Right ventricle myocardium superior (tissue), 1 donor: Measurements from ENCODE around the gene MRPL47. TPM values are rescaled to one million over a fixed set of nuclear protein-coding genes. Genes with fewer than 3 reads are reported as not detected.
A peak's percentile ranks its signal among the peaks of the same experiment; 100 is the strongest.

Experiments used
- ATAC-seq: fragments of 200-7000 bp; cut with Tn5 transposase; one replicate; pipeline ENCODE4 v1.9.1; 2020; ENCODE audit warnings: mild to moderate bottlenecking; ENCODE audit not compliant: poor library complexity
- DNase-seq: peaks from one replicate; pipeline ENCODE4 v3.0.0-alpha.2; 2020
- intact Hi-C: fragments of 100-400 bp; cut with DNase I; formaldehyde crosslinking; loops from one replicate; pipeline ENCODE4 v1.11.2; 2022
- total RNA-seq: library from RNA; stranded (reverse); fragmentation: NEBNext Ultra II Directional; extraction: Animal tissue kit (Norgen Biotek cat#: 25700); gene quantifications from one replicate; pipeline ENCODE4 v1.2.1, GENCODE V29; 2021
- donor health status: DM: no; HTN: yes; CAD: no; lungs with severe emphysema.

The MRPL47 gene
- total RNA-seq, 1 donor from 2014 or later, result 44.4 TPM

DNA sequence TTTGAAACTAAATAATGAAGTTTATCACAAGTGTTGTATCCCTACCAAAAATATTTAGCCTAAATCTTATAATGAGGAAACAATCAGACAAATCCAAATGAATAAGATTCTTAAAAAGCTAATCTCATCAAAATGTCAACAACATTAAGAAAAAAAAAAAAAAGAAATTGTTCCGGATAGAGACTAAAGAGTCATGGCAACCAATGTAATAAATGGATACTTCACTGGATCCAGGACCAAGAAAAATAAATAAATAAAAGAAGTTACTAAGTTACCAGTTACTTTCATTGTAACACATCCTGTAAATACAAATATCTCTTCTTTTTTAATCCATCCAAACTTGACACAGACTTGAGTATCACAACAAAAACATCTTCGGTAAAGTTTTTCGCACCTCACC lies 607 bp downstream of the MRPL47 start:
- intact Hi-C loops, result no loop called here
- no peak for ATAC-seq
- no peak for DNase-seq

GRCh38 chr3:179603321-179603720 lies 1.1 kb downstream of the MRPL47 start:
- DNase-seq, result no peak

GRCh38 chr3:179599531-179599930 lies 4.9 kb downstream of the MRPL47 start:
- intact Hi-C loops, result no loop called here
- DNase-seq (no peak), ATAC-seq (no peak)

More at GRCh38 chr3:179603321-179603720, 1.1 kb downstream of the MRPL47 start:
- intact Hi-C loops, result no loop called here
- no peak for ATAC-seq

GRCh38 chr3:179591313-179591712 lies 13.1 kb downstream of the MRPL47 start:
- ATAC-seq (no peak), DNase-seq (no peak)
- intact Hi-C loops, result no loop called here

- intact Hi-C loops, result no loop called here
- no peak for ATAC-seq
These were observed 13.8 kb downstream of the MRPL47 start for GRCh38 chr3:179590669-179591068.

DNA sequence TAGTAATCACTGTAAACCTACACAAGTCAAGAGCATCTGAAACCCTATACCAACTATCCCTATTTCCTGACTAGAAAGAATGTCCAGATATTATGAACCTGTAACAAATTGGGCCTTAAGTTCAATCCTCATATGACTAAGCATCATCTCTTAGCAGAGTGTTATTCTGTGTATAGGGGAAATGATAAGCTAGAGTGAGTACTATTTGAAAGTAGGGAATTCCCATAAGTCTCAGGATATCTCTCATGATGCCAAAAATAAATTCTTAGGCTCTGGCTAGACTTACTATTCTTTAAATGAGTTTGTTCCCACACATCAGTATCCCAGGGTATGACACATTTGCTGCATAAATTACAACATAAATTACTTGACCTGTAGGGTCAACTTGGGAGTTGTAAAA lies 15.3 kb downstream of the MRPL47 start:
- intact Hi-C loops, result no loop called here
- ATAC-seq (no peak), DNase-seq (no peak)

More at GRCh38 chr3:179590669-179591068, 13.8 kb downstream of the MRPL47 start:
- DNase-seq, result no peak

GRCh38 chr3:179580992-179581391 lies 23.4 kb downstream of the MRPL47 start:
- DNase-seq (no peak), ATAC-seq (no peak)
- intact Hi-C loops, result no loop called here

GRCh38 chr3:179565496-179565895 lies 38.9 kb downstream of the MRPL47 start:
- no peak for DNase-seq
- intact Hi-C loops, result no loop called here
- ATAC-seq, result no peak

DNA sequence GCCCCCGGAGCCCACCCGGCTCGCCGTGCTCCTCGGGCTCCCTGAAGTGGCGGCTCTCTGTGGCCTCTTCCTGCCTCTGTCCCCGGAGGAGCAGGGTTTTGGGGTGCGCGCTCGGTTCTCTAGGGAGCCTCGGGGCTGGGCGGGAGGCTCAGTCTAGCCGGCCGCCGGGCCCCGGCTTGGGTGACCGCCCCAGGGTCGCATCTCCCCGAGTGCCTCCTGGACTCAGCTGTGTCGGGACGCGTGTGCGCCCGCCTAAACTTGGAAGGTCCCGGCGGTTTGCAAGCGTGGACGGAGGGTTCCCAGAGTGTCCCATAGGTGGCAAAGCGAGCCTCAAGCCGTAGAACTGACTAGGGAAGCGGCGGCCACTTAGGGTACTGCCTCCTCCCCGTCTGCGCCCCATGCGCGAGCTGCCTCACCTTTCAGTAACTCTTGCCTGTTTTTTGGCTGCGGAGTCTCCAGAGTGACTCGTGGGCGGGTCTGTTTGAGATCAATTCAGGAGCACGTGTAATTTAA lies 41.1 kb downstream of the MRPL47 start:
- ATAC-seq (peak; percentile 77), DNase-seq (peak; percentile 70)
- intact Hi-C loops, result no loop called here

DNA sequence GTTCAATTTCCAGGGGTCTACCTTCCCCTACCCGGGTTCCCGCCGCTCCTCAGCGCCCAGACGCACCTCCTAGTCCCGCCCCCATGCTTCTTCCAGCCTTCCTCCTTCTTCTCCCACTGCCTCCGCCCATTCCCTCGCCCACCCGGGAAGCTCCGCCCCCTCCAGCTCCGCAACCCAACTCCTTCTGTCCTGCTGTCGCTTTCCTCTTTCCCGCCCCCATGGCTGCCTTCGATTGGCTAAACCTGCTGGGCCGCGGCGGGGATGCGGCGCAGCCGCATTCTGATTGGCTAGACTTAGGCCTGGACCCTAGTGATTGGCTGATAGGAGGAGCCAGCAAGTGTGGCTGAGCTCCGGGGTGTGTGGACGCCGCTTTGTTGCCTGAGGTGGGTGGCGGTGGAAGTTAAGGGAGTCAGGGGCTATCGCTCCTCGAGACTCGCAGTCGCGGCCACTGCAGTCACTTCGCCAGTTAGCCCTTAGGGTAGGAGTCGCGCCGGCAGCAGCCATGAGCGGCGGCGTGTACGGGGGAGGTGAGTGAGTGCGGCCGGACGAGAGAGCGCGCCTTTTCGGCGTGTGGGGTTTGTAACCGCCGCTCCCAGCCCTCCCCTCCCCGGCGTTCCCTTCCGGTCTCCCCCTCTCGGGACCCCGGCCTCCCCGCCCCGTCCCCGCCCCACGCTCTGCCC lies 41.7 kb downstream of the MRPL47 start, which contains the start of gene ACTL6A:
Gene ACTL6A, plus strand, starts transcription at position 336 of the 680 bp plus-strand sequence. Its CDS starts 167 bp downstream, at position 503.
- DNase-seq (peak; percentile 100), ATAC-seq (peak; percentile 98)
- intact Hi-C loops, result no loop called here

DNA sequence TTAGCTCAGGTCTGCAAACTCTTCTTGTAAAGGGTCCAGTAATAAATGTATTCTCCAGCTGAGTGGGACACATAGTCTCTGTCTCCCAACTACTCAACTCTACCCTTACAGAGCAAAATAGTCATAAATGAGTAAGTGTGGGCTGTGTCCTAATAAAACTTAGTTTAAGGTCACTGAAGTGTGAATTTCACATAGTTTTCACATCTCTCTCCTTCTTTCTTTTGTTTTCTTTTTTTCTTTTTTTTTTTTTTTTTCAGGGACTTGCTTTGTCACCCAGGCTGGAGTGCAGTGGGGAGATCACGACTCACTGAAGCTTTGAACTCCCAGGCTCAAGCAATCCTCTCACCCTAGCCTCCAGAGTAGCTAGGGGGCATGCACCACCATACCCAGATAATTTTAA lies 43.6 kb downstream of the MRPL47 start:
- ATAC-seq (no peak), DNase-seq (no peak)
- intact Hi-C loops, result no loop called here

DNA sequence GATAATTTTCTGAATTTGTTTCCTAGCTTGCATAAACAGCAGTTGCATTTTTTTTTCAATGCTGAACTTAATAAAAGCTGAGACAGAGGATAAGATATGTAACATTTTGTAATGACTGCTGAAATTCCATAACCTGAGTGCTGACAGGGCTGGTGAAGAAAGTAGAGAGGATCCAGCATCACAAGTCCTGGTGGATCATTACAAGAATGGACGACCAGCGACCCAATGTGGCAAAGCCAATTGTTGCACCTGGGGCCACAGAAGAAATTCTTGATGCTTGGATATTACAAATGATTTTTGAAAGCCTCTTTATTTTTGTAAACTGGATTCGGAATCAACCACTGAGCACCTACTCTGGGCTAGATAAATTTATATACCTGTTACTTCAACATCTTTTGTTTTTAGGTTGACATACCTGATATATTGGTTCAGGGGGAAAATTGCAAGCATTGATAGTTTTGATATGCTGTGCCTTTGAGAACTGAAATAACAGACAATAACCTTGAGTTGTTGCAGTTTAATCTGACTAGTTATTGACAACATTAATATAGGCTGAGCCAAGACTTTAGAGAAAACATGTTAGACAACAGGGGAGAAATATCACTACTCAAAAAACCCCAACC lies 45.6 kb downstream of the MRPL47 start:
- intact Hi-C loops, result loop anchor here (2.0 kb wide), 1 partner anchor 138 kb away; no protein-coding TSS in a partner anchor

GRCh38 chr3:179551349-179552105 lies 52.9 kb downstream of the MRPL47 start:
- no peak for ATAC-seq
- no peak for DNase-seq
- intact Hi-C loops, result no loop called here

More for the DNA sequence above, 45.6 kb downstream of the MRPL47 start:
- DNase-seq (peak; percentile 59), ATAC-seq (peak; percentile 13)

- intact Hi-C loops, result no loop called here
- ATAC-seq (no peak), DNase-seq (no peak)
These were observed 57.6 kb downstream of the MRPL47 start for GRCh38 chr3:179546814-179547241.

DNA sequence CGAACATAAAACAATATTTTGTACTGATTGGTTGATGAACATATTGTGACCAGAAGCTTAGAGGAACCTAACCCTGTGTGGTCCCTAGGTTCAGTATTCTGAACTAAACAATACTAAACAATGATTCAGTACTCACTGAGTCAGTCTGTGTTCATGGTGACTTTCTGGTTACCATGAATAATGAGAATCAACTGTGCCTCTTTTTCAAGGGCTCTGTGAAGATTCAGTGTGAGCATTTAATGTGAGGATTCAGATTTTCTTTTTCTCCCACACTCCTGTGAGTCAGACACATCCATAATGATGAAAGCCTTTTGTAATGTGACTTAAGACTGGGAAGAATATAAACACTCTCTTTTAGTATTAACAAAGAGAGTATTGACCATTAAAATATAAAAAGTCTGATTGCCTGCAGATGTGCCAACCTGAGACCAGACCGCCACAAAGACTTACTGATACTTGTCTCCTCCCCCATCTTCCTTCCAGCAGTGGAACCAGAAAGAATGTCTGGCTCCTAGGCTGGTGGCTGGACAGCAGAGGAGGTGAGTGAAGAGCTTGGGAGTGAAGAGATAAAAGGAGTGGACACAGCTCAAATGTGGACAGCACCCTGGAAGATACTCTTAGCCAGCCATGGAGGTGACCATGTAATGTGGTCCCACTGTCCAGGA lies 59.3 kb downstream of the MRPL47 start:
- DNase-seq (no peak), ATAC-seq (no peak)
- intact Hi-C loops, result no loop called here

GRCh38 chr3:179542375-179542774 lies 62.1 kb downstream of the MRPL47 start:
- DNase-seq (no peak), ATAC-seq (no peak)
- intact Hi-C loops, result no loop called here

DNA sequence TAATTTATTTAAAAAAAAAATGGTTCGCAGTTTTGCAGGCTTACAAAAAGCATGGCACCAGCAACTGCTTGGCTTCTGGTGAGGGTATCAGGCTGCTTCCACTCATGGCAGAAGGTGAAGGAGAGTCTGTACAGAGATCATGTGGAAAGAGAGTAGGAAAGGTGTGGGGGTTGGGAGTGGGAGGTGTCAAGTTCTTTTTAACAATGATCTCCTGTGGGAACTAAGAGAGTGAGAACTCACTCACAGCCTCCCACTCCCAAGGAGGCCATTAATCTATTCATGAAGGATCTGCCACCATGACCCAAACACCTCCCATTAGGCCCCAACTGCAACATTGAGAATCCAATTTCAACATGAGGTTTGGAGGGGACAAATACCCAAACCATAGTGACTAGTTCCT lies 62.8 kb downstream of the MRPL47 start:
- intact Hi-C loops, result no loop called here
- no peak for DNase-seq

DNA sequence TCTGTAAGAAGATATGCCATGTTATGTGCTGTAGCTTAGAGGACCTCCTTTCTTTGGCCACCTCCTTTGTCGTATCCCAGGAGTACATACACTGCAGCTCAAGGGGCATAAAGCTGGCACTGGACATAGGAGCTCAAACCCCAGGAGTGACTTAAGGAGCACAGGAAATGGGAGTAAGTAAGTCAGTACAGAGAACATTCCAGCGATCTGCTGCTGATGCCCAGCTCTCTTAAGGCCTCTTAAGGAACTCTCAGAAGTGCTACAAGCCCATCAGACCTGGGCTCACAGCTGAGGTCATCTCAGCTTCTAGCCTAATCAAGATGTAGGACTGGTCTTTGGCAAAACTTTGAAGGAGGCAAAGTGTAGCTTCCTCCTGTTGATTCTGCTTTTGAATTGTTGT lies 63.3 kb downstream of the MRPL47 start:
- DNase-seq, result no peak
- intact Hi-C loops, result no loop called here
- no peak for ATAC-seq

More for the DNA sequence above, 62.8 kb downstream of the MRPL47 start:
- ATAC-seq, result no peak
